Skeletal muscle satellite cell (primary cell): ENCODE results near the gene ZBTB40.

Experiments
- H3K27me3 ChIP-seq: 2 replicates; pipeline ENCODE4 v1.7.0; 2013; ENCODE audit warnings: low read length; ENCODE audit not compliant: control insufficient read depth, insufficient read depth
- H3K36me3 ChIP-seq: 2 replicates; pipeline ENCODE4 v1.7.0; 2013; ENCODE audit warnings: mild to moderate bottlenecking, control low read depth, low read length; ENCODE audit not compliant: insufficient read depth
- H3K4me1 ChIP-seq: 2 replicates; pipeline ENCODE4 v1.7.0; 2013; ENCODE audit warnings: low read length; ENCODE audit not compliant: control insufficient read depth, insufficient read depth
- H3K4me2 ChIP-seq: 2 replicates; pipeline ENCODE4 v1.7.0; 2013; ENCODE audit warnings: mild to moderate bottlenecking, low read length
- H3K4me3 ChIP-seq: 2 replicates; pipeline ENCODE4 v1.7.0; 2013; ENCODE audit warnings: low read length
- H3K9ac ChIP-seq: 2 replicates; pipeline ENCODE4 v1.7.0; 2013; ENCODE audit warnings: mild to moderate bottlenecking, low read depth, low read length, moderate library complexity
- H3K9me3 ChIP-seq: replicated peaks from 2 replicates; pipeline ENCODE4 v1.7.0; 2013; ENCODE audit warnings: mild to moderate bottlenecking, control low read depth, low read length

Gene ZBTB40

DNA sequence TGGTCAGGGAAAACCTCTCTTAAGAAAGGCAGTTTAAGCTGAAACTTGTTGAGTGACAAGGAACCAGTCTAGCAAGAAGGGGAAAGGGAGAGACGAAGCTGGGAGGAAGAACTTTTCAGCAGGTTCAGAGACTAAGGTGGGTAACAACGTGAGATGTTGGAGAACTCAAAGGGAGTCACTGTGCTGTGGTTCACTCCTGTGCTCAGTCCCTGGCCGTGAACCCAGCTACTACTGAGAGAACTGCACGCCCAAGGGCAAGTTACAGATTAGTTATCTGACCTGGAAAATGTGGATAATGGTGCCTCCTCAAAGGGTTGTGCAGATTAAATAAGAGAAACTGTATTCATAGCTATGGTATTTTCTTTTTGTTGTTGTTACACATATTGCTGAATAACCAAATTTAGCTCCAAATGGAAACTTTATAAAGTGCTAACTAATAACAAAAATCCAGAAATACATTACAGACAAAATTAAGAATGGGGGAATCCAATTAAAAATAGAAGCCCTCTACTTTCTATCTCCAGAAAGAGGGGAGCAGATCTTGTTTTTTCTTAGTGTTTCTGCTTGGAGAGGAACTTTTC, 2.9 kb downstream of the ZBTB40 start:
- Histone ChIP-seq H3K4me2 (no peak overlapping the region), H3K27me3 (no peaks in the 10 kb centered on the region), H3K4me3 (no peak overlapping the region), H3K4me1 (peaks cover 13% of the 10 kb centered on the region), H3K36me3 (no peaks in the 10 kb centered on the region), H3K9ac (no peak overlapping the region), H3K9me3 (no peaks in the 10 kb centered on the region)

DNA sequence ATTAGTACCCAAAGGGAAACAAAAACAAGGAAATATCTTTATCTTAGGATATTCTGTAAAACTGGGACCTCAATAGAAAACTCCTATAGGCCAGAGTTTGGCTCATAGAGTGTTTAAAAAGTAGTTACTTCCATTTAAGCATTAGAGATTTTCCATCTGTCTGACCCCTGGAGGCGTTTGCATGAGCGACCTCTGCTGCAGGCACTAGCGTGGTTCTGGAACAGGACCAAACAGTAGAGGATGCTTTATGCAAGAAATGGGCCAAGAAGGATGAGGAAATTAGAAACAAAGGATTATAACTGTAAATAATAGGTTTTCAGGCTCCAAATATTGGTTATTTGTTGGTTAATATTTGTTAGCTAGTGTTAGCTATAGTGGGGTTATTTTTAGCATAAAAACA, 5.7 kb downstream of the ZBTB40 start:
- Histone ChIP-seq H3K4me1 (peaks cover 8% of the 10 kb centered on the region), H3K9me3 (no peaks in the 10 kb centered on the region), H3K27me3 (no peaks in the 10 kb centered on the region), H3K36me3 (no peaks in the 10 kb centered on the region), H3K9ac (no peak overlapping the region), H3K4me2 (no peak overlapping the region), H3K4me3 (no peak overlapping the region)

DNA sequence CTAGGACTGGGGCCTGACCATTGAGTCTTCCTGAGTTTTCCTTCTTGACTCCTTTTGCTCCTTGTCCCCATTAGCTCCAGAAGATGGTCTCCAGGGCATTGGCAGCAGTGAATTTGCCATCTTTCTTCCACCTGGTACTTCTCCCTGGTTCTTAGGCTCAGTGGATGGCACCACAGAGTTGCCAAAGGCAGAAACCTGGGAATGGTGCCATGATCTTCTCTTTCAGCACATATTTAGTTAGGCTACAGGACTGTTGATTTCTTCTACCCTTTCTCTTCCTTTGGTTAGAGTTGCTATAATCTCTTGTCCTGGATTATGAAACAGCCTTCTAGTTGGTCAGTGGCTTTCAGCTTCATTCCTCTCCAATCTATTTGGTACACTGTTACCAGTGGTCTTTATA, 6.2 kb downstream of the ZBTB40 start:
- no peaks in the 10 kb centered on the region for H3K9me3 ChIP-seq
- peaks cover 5% of the 10 kb centered on the region for H3K4me1 ChIP-seq
- H3K9ac ChIP-seq: no peak overlapping the region
- H3K27me3 ChIP-seq: no peaks in the 10 kb centered on the region
- H3K36me3 ChIP-seq: no peaks in the 10 kb centered on the region
- H3K4me2 ChIP-seq: no peak overlapping the region
- H3K4me3 ChIP-seq: no peak overlapping the region

GRCh38 chr1:22461100-22461499, 9.4 kb downstream of the ZBTB40 start:
- Histone ChIP-seq H3K9me3 (no peaks in the 10 kb centered on the region), H3K4me3 (no peak overlapping the region), H3K4me2 (no peak overlapping the region), H3K9ac (no peak overlapping the region), H3K27me3 (no peaks in the 10 kb centered on the region), H3K4me1 (no peaks in the 10 kb centered on the region), H3K36me3 (no peaks in the 10 kb centered on the region)

GRCh38 chr1:22461678-22462527, 10.3 kb downstream of the ZBTB40 start:
- no peaks in the 10 kb centered on the region for H3K9me3 ChIP-seq
- no peaks in the 10 kb centered on the region for H3K27me3 ChIP-seq
- no peaks in the 10 kb centered on the region for H3K36me3 ChIP-seq
- H3K4me3 ChIP-seq: no peak overlapping the region
- no peak overlapping the region for H3K4me2 ChIP-seq
- no peaks in the 10 kb centered on the region for H3K4me1 ChIP-seq
- H3K9ac ChIP-seq: no peak overlapping the region

- H3K27me3 ChIP-seq: no peaks in the 10 kb centered on the region
- H3K4me2 ChIP-seq: no peak overlapping the region
- H3K9me3 ChIP-seq: no peaks in the 10 kb centered on the region
- no peaks in the 10 kb centered on the region for H3K36me3 ChIP-seq
- no peak overlapping the region for H3K4me3 ChIP-seq
- no peak overlapping the region for H3K9ac ChIP-seq
- no peaks in the 10 kb centered on the region for H3K4me1 ChIP-seq
These were observed 11.3 kb downstream of the ZBTB40 start for GRCh38 chr1:22462928-22463327.

- Histone ChIP-seq H3K9me3 (no peaks in the 10 kb centered on the region), H3K36me3 (no peaks in the 10 kb centered on the region), H3K4me1 (no peaks in the 10 kb centered on the region), H3K4me2 (no peak overlapping the region), H3K27me3 (no peaks in the 10 kb centered on the region), H3K4me3 (no peak overlapping the region), H3K9ac (no peak overlapping the region)
These were observed 13.4 kb downstream of the ZBTB40 start for GRCh38 chr1:22465015-22465565.

GRCh38 chr1:22465671-22466070, 14.0 kb downstream of the ZBTB40 start:
- no peaks in the 10 kb centered on the region for H3K36me3 ChIP-seq
- H3K27me3 ChIP-seq: no peaks in the 10 kb centered on the region
- no peak overlapping the region for H3K9ac ChIP-seq
- no peaks in the 10 kb centered on the region for H3K9me3 ChIP-seq
- H3K4me3 ChIP-seq: no peak overlapping the region
- no peaks in the 10 kb centered on the region for H3K4me1 ChIP-seq
- no peak overlapping the region for H3K4me2 ChIP-seq

GRCh38 chr1:22470227-22470626, 18.6 kb downstream of the ZBTB40 start:
- H3K36me3 ChIP-seq: no peaks in the 10 kb centered on the region
- no peaks in the 10 kb centered on the region for H3K4me1 ChIP-seq
- H3K4me3 ChIP-seq: no peak overlapping the region
- H3K9ac ChIP-seq: no peak overlapping the region
- H3K9me3 ChIP-seq: no peaks in the 10 kb centered on the region
- H3K27me3 ChIP-seq: no peaks in the 10 kb centered on the region
- no peak overlapping the region for H3K4me2 ChIP-seq

DNA sequence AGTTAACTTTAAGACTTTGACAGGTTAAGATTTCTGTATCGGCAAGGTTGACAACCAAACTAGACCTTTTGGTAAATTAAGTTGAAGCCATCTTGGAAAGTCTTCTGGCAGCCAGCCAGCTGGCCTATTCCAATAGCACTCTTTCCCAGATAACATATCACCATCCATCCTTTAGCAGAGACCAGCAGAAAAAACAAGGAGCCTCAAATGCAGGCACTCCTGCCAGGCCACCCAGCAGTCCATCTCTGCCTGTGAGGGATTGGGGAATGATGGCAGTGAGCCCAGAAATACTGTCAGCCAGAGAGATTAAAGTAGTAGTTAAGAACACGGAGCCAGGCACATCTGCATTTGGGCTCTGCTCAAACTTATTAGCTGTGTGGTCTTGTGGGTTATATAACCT, 19.4 kb downstream of the ZBTB40 start:
- H3K9ac ChIP-seq: no peak overlapping the region
- H3K36me3 ChIP-seq: no peaks in the 10 kb centered on the region
- no peak overlapping the region for H3K4me2 ChIP-seq

DNA sequence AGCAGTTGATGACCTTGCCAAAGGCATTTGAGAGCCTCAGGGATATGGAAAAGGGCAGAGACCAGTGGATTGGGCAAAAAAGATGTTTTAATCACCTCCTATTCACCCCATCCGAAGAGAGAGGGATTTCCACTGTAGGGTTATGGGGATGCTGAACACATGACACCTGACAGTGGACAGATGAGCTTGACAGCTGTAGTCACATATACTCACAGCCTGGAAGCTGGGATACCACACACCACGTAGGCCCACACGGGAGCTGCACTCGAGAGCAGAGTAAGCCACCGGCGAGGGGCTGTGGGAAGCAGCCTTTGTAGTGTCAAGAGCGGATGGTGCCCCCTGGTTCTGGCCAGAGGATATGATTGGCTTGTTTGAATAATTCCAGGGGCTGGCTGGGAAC, 20.0 kb downstream of the ZBTB40 start:
- Histone ChIP-seq H3K9ac (no peak overlapping the region), H3K36me3 (no peaks in the 10 kb centered on the region), H3K4me3 (no peak overlapping the region), H3K4me1 (no peaks in the 10 kb centered on the region), H3K4me2 (no peak overlapping the region), H3K27me3 (no peaks in the 10 kb centered on the region), H3K9me3 (no peaks in the 10 kb centered on the region)

More for the DNA sequence above, 19.4 kb downstream of the ZBTB40 start:
- Histone ChIP-seq H3K4me1 (no peaks in the 10 kb centered on the region), H3K4me3 (no peak overlapping the region), H3K9me3 (no peaks in the 10 kb centered on the region), H3K27me3 (no peaks in the 10 kb centered on the region)

DNA sequence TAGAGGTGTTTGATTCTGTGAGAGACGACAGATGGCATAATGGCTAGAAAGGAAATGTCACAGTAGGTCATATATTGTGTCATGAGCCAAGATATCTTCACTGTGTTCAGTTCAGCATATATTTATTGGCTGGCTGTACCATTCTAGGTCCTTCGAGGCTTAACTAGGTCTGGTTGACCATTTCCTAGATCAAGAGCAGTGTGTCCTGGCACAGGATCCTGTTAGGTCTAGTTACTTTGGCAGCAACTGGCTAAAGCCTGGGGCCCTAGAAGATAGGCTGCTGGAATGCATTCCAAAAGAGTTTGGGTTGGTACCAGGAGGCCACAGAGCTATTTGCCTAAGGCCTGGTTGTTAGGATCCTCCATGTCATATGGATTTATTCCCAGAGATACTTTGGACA, 20.9 kb downstream of the ZBTB40 start:
- H3K4me2 ChIP-seq: no peak overlapping the region

More for the DNA sequence above, 20.9 kb downstream of the ZBTB40 start:
- no peaks in the 10 kb centered on the region for H3K36me3 ChIP-seq
- no peak overlapping the region for H3K4me3 ChIP-seq
- H3K4me1 ChIP-seq: no peaks in the 10 kb centered on the region
- no peaks in the 10 kb centered on the region for H3K27me3 ChIP-seq
- no peak overlapping the region for H3K9ac ChIP-seq
- no peaks in the 10 kb centered on the region for H3K9me3 ChIP-seq
